WERI-Rb-1 (cell line): ENCODE data around the gene PLAGL1.

Experiments
- DNase-seq: peaks from one replicate; pipeline ENCODE4 v3.0.0-alpha.2; 2020
- H3K27ac ChIP-seq: fragments of 250-450 bp; sonication (Bioruptor Pico); 2 replicates; pipeline ENCODE4 v1.5.1; 2020; ENCODE audit warnings: mild to moderate bottlenecking, moderate library complexity
- H3K27me3 ChIP-seq: fragments of 250-450 bp; sonication (Bioruptor Pico); 2 replicates; pipeline ENCODE4 v1.5.1; 2021; ENCODE audit warnings: mild to moderate bottlenecking, low read depth, moderate library complexity; ENCODE audit not compliant: insufficient read depth, severe bottlenecking
- H3K36me3 ChIP-seq: fragments of 250-450 bp; sonication (Bioruptor Pico); 2 replicates; pipeline ENCODE4 v1.5.1; 2020; ENCODE audit warnings: mild to moderate bottlenecking, moderate library complexity
- H3K4me3 ChIP-seq: 2 replicates; pipeline ENCODE4 v1.5.1; 2011; ENCODE audit warnings: low read depth, mild to moderate bottlenecking, control low read depth, low read length
- H3K9me3 ChIP-seq: fragments of 250-450 bp; sonication (Bioruptor Pico); 2 replicates; pipeline ENCODE4 v1.5.1; 2021; ENCODE audit warnings: mild to moderate bottlenecking, moderate library complexity; ENCODE audit not compliant: severe bottlenecking
- TF ChIP-seq, protein P1 (sequence below): IDR thresholded peaks from 2 replicates; pipeline ENCODE4 v1.5.1; 2011; ENCODE audit warnings: low read depth, mild to moderate bottlenecking, control low read depth, inconsistent platforms, low read length

The PLAGL1 gene

DNA sequence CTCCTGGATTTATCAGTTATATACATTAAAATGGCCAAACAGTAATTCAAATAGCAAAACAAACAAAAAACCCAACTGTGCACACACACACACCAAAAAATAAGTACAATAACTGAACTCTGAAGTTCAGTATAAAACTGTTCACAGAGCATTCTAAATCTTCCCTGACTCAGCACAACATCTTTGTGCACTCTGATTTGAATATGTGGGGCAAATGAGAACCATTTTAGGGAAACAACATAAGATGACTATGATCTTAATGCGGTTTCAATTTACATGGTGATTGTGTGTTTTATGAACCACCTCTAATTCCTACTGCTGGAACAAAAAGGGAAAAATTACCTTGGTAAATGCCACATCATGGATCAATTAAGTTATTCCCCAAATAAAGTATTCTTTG lies 41.7 kb downstream of the PLAGL1 start:
- H3K27me3 ChIP-seq: no peaks in the 10 kb centered on the region
- no peaks in the 10 kb centered on the region for H3K9me3 ChIP-seq
- H3K27ac ChIP-seq: no peak overlapping the region
- no peak overlapping the region for H3K4me3 ChIP-seq
- DNase-seq: no peak
- H3K36me3 ChIP-seq: no peaks in the 10 kb centered on the region
- TF ChIP-seq, protein P1, sequence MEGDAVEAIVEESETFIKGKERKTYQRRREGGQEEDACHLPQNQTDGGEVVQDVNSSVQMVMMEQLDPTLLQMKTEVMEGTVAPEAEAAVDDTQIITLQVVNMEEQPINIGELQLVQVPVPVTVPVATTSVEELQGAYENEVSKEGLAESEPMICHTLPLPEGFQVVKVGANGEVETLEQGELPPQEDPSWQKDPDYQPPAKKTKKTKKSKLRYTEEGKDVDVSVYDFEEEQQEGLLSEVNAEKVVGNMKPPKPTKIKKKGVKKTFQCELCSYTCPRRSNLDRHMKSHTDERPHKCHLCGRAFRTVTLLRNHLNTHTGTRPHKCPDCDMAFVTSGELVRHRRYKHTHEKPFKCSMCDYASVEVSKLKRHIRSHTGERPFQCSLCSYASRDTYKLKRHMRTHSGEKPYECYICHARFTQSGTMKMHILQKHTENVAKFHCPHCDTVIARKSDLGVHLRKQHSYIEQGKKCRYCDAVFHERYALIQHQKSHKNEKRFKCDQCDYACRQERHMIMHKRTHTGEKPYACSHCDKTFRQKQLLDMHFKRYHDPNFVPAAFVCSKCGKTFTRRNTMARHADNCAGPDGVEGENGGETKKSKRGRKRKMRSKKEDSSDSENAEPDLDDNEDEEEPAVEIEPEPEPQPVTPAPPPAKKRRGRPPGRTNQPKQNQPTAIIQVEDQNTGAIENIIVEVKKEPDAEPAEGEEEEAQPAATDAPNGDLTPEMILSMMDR: no peak

DNA sequence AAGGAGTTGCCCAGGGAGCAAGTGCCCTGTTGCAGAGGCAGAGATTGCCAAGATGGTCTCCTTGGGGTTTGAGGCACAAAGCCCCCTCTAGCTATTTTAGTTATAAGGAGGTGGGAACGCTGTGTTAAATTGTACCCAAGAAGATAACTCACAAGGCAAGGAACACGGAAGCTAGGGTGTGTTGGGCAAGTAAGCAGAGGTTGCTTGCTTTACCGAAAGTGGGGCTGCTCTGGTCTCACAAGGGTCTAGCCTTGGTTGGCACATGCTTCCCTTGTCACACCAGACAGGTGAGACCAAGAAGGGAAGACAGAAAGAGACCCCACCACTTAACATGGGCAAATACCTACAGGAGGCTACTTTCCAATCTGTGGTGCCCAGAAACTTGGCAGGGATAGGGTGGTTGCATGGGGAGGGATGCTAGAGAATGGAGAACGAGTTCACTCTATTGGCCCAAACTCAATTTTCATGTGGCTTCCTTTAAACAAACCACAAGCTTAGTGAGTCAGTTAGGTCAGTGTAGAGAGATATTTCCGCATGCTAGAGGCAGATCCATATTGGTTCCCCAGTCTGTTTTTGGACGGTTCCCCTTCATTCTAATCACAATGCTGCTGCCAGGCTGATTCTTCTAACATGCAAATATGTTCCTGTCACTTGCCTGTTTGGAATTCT lies 42.4 kb downstream of the PLAGL1 start:
- Histone ChIP-seq H3K4me3 (no peak overlapping the region), H3K27me3 (no peaks in the 10 kb centered on the region), H3K9me3 (no peaks in the 10 kb centered on the region), H3K36me3 (no peaks in the 10 kb centered on the region), H3K27ac (no peak overlapping the region)
- DNase-seq: no peak
- TF ChIP-seq, protein P1: no peak

DNA sequence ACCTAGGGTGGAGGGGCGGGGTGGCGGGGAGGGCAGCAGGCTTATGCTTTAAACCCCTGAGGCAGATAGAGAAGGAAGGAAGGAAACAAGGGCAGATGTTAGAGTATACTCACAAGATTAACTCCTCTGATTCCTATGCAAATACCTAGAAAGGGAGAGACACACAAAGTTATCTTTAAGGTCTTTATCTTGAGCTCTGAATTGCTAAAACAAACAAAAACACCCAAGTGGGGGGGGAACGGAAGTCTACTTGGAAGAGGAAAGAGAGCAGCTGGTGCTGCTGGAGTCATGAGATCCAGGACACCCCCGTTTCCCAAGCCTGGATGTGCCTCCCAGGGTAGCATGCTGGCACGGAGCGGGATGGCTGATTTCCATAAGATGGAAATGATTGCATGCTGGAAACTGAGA lies 43.4 kb downstream of the PLAGL1 start:
- H3K36me3 ChIP-seq: no peaks in the 10 kb centered on the region
- no peak overlapping the region for H3K4me3 ChIP-seq
- no peaks in the 10 kb centered on the region for H3K9me3 ChIP-seq
- DNase-seq: peak; percentile 25
- no peaks in the 10 kb centered on the region for H3K27me3 ChIP-seq
- H3K27ac ChIP-seq: no peak overlapping the region
- TF ChIP-seq, protein P1: no peak

DNA sequence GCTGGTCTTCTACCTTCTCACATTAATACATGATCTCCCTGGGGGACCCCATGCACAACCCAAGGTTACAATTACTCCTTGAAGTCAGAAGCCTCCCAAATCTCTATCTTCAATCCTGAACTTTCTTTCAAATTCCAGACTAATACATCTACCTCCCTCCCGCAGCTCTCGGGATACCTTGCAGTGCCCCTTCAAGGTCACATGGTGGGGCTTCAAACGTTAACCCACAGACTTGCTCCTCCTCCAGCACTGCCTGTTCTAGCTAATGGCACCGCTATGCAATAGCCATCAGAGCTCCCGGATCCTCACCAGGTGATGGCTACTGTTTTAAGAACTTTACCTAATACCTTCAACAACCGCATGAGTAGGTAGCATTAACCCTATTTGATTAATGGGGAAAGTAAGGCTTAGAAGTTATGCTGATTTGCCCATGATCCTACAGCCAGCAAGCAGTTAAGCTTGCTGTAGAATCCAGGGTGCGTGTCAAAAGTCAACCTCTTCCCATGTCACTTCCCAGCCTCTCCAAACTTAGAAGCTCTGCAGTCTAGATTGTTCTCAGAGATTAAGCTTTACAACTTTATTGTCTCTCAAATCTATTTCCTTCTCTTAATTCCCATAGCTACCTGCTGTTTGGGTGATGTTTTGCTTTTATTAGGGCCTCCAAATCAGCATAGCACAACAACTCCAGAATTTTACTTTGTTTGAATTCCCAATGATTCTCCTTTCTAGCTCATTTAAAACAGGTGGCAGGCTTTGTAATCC lies 44.7 kb downstream of the PLAGL1 start:
- peak overlapping the region; percentile 76 for H3K27ac ChIP-seq
- TF ChIP-seq, protein P1: no peak
- H3K4me3 ChIP-seq: no peak overlapping the region
- no peak for DNase-seq
- H3K27me3 ChIP-seq: no peaks in the 10 kb centered on the region
- no peaks in the 10 kb centered on the region for H3K36me3 ChIP-seq
- H3K9me3 ChIP-seq: no peaks in the 10 kb centered on the region

DNA sequence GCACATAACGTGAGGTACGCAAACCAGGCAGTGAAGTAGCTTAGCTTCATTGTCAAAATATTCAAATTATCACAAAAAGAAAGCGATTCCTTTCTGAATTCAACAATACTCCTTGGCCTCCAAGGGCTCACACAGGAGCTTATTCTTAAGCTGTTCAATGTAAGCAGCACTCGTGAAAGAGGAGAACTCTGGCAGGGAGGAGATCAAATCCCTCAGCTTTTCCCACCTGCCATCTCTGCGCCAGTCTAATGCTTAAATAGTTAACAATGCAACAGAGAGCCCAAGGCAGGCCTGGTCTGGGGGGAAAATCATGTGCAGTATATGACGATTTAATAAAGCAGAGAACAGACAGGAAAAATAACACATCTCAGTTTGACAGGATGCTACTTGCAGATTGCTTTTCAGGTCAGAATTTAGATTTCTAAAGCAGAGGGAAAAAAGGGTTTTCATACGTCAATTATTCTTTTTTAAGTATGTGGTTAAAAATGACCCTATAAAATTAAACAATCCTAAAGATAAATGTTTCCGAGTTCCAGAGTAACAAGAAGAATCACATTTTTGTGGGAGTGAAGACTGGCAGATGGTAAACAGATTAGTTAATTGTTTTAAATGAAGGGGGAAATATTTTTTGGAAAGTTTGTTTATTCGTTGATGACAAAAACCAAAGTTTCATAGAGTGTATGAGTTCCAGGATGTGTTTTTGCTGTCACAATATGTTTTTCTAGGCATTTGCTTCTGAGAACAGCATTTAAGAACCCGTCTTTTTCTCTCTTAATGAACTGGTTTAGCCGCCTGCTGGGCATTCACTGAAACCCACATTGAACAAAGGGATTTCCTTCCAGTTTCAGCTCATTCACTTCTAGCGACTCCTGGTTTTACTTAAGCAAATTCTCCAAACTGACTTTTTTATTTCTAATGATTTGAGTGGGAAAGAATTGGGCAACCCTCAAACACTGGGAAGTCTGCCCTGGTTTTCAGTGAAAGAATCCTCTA lies 45.9 kb downstream of the PLAGL1 start:
- Histone ChIP-seq H3K9me3 (no peaks in the 10 kb centered on the region), H3K27me3 (no peaks in the 10 kb centered on the region), H3K27ac (peak overlapping the region; percentile 76), H3K4me3 (peak overlapping the region; percentile 30), H3K36me3 (no peaks in the 10 kb centered on the region)
- TF ChIP-seq, protein P1: peak; percentile 42
- DNase-seq: peak; percentile 75
